B cell (primary cell): ENCODE measurements around the gene SNTB2.

ENCODE experiments used
- CTCF ChIP-seq: fragments of 200-600 bp; IDR thresholded peaks from one replicate; pipeline ENCODE4 v1.8.0; 2022; ENCODE audit warnings: antibody characterized with exemption, mild to moderate bottlenecking
- EZH2 ChIP-seq: IDR thresholded peaks from 2 replicates; pipeline ENCODE4 v1.6.1; 2012; ENCODE audit warnings: borderline replicate concordance, low read depth, mild to moderate bottlenecking, moderate library complexity, low read length; ENCODE audit not compliant: insufficient read depth, poor library complexity, severe bottlenecking

GRCh38 chr16:69315486-69316311, 128.7 kb downstream of the SNTB2 start:
- TF ChIP-seq CTCF, result no peak
- no peak for TF ChIP-seq EZH2
